Loucy (cell line): ENCODE measurements around the gene SIGLEC15.

Experiments
- CTCF ChIP-seq: fragments of 200-600 bp; sonication (generic); conservative IDR thresholded peaks from 2 replicates; pipeline ENCODE4 v1.5.1; 2014; ENCODE audit warnings: mild to moderate bottlenecking, antibody characterized with exemption, low read length
- EZH2phosphoT487 ChIP-seq: fragments of 200-600 bp; IDR thresholded peaks from 2 replicates; pipeline ENCODE4 v1.6.1; 2018; ENCODE audit warnings: antibody characterized with exemption, mild to moderate bottlenecking, moderate library complexity, borderline replicate concordance

GRCh38 chr18:45834306-45834705, 8.8 kb downstream of the SIGLEC15 start:
- TF ChIP-seq CTCF (0 out of 2 replicates have a peak, but pooled peaks have one; percentile 13), EZH2phosphoT487 (no peak)
